OCI-LY1 (cell line): Measurements from ENCODE around the gene AGAP9.
"Not testable (repeated sequence)": the region's sequence is repeated elsewhere in the genome, so short reads cannot be mapped to it uniquely, and the experiment has no call there.

Experiments used
- CTCF ChIP-seq: fragments of 200-600 bp; sonication (generic), shearing (Covaris generic); IDR thresholded peaks from 2 replicates; pipeline ENCODE4 v1.5.1; 2017; ENCODE audit warnings: mild to moderate bottlenecking, antibody characterized with exemption, low read length, moderate library complexity, mixed read lengths
- EZH2 ChIP-seq: fragments of 200-600 bp; sonication (generic), shearing (Covaris generic); IDR thresholded peaks from 2 replicates; pipeline ENCODE4 v1.8.0; 2017; ENCODE audit warnings: borderline replicate concordance, mixed run types, mild to moderate bottlenecking, antibody characterized with exemption, low read length, moderate library complexity, mixed read lengths

DNA sequence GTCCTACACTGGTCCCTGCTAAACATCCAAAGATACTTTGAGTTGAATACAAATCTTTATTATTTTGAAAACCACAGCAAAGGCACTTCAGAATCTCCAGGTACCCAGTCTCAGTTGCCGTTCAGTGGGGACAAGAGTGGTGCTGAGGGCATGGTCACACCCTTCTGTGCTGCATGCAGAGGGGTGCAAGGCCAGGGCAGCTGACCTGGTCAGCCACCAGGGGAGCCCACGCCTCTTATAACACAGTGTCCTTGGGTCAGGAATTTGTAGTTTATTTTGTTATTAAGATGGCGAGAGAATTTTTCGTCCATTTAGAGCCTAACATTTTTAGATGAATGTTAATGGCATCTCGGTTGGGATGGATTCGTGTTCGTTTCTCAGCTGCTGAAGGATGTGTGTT lies 55.5 kb downstream of the AGAP9 start:
- not testable (repeated sequence) for TF ChIP-seq CTCF, EZH2
